Ishikawa (cell line): ENCODE measurements around the gene LANCL1.

Source experiments
- CEBPB ChIP-seq: IDR thresholded peaks from 2 replicates; pipeline ENCODE4 v1.6.1; 2012
- CREB1 ChIP-seq: IDR thresholded peaks from 2 replicates; pipeline ENCODE4 v1.6.1; 2012; ENCODE audit warnings: low read depth
- EGR1 ChIP-seq: IDR thresholded peaks from 2 replicates; pipeline ENCODE4 v1.6.1; 2012
- EP300 ChIP-seq: IDR thresholded peaks from 2 replicates; pipeline ENCODE4 v1.6.1; 2012; ENCODE audit warnings: borderline replicate concordance
- FOXM1 ChIP-seq: IDR thresholded peaks from 2 replicates; pipeline ENCODE4 v1.6.1; 2012; ENCODE audit warnings: low read depth, borderline replicate concordance
- RAD21 ChIP-seq: IDR thresholded peaks from 2 replicates; pipeline ENCODE4 v1.6.1; 2012; ENCODE audit warnings: low read depth
- TAF1 ChIP-seq: IDR thresholded peaks from 2 replicates; pipeline ENCODE4 v1.6.1; 2012; ENCODE audit warnings: low read depth, mild to moderate bottlenecking
- TEAD4 ChIP-seq: IDR thresholded peaks from 2 replicates; pipeline ENCODE4 v1.6.1; 2012
- YY1 ChIP-seq: IDR thresholded peaks from 2 replicates; pipeline ENCODE4 v1.6.1; 2012; ENCODE audit warnings: low read depth
- TF ChIP-seq, protein P1 (sequence below): IDR thresholded peaks from 2 replicates; pipeline ENCODE4 v1.6.1; 2012
- TF ChIP-seq, protein P2 (sequence below): IDR thresholded peaks from 2 replicates; pipeline ENCODE4 v1.6.1; 2012
- TF ChIP-seq, protein P3 (sequence below): IDR thresholded peaks from 2 replicates; pipeline ENCODE4 v1.6.1; 2012; ENCODE audit warnings: low read depth, mild to moderate bottlenecking

DNA sequence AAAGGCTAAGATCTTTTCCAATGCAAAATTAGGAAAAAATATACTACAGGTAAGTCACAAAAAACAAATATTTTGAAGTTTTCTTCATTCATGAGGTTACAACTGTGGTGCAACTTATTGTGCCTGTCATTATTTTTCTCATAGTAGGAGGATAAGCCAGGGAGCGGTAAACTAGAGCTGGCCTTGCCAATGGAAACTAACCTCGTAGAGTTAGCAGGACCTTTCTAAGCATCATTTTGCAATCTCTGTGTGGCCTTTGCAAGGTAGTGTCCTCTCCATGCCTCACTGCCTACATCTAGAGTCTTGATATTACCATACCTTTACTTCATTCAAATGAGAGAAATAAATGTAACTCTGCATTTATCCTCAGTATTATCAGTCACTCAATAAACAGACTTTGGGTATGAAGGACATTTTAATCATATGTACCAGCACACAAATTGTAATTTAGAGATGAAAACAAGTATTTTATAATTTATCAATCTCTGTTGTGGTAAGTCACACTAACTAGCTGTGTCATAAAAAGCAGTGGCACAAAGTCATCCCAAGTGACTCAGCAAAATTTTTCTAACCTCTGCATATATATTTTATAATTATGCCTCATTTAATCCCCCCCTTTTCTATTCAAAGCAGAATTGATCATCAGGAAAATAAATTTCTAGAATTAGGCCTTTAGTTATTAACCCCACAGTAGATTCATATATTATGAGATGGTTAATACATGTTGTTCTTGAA lies 47.0 kb downstream of the LANCL1 start:
- TF ChIP-seq EP300 (no peak), RAD21 (no peak), TEAD4 (no peak), CEBPB (no peak), EGR1 (no peak), CREB1 (no peak), YY1 (no peak), FOXM1 (no peak), TAF1 (no peak)
- TF ChIP-seq, protein P1, sequence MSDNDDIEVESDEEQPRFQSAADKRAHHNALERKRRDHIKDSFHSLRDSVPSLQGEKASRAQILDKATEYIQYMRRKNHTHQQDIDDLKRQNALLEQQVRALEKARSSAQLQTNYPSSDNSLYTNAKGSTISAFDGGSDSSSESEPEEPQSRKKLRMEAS, result no peak
- TF ChIP-seq, protein P2, sequence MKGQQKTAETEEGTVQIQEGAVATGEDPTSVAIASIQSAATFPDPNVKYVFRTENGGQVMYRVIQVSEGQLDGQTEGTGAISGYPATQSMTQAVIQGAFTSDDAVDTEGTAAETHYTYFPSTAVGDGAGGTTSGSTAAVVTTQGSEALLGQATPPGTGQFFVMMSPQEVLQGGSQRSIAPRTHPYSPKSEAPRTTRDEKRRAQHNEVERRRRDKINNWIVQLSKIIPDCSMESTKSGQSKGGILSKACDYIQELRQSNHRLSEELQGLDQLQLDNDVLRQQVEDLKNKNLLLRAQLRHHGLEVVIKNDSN, result no peak
- TF ChIP-seq, protein P3, sequence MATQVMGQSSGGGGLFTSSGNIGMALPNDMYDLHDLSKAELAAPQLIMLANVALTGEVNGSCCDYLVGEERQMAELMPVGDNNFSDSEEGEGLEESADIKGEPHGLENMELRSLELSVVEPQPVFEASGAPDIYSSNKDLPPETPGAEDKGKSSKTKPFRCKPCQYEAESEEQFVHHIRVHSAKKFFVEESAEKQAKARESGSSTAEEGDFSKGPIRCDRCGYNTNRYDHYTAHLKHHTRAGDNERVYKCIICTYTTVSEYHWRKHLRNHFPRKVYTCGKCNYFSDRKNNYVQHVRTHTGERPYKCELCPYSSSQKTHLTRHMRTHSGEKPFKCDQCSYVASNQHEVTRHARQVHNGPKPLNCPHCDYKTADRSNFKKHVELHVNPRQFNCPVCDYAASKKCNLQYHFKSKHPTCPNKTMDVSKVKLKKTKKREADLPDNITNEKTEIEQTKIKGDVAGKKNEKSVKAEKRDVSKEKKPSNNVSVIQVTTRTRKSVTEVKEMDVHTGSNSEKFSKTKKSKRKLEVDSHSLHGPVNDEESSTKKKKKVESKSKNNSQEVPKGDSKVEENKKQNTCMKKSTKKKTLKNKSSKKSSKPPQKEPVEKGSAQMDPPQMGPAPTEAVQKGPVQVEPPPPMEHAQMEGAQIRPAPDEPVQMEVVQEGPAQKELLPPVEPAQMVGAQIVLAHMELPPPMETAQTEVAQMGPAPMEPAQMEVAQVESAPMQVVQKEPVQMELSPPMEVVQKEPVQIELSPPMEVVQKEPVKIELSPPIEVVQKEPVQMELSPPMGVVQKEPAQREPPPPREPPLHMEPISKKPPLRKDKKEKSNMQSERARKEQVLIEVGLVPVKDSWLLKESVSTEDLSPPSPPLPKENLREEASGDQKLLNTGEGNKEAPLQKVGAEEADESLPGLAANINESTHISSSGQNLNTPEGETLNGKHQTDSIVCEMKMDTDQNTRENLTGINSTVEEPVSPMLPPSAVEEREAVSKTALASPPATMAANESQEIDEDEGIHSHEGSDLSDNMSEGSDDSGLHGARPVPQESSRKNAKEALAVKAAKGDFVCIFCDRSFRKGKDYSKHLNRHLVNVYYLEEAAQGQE, result no peak
